ENCODE results near the gene SLC35A3. TPM values are rescaled to one million over a fixed set of nuclear protein-coding genes. Genes with fewer than 3 reads are reported as not detected.

The SLC35A3 gene
- total RNA-seq, 4 donors from 2014 or later = 4.6 to 10.3 (median 8.2) TPM

GRCh38 chr1:99994496-99994895 lies 24.7 kb downstream of the SLC35A3 start:
- H3K9me3 ChIP-seq = no peaks in the 10 kb centered on the region
- ATAC-seq (no peak), DNase-seq (no peak)
- TF ChIP-seq CTCF (IDR thresholded peaks at IDR 0.05 in 4 of 5, conservative IDR thresholded peaks at IDR 0.05 in 1 of 5) (no peak), POLR2A (IDR thresholded peaks at IDR 0.05) (no peak)
- H3K36me3 ChIP-seq = peaks cover 0 to 30% of the 10 kb centered on the region in 2 donors
- no peak overlapping the region for H3K4me3 ChIP-seq
- H3K27me3 ChIP-seq = no peaks in the 10 kb centered on the region
- H3K4me1 ChIP-seq = no peaks in the 10 kb centered on the region
- H3K27ac ChIP-seq = no peak overlapping the region
- in situ Hi-C loops (cut with MboI; ENCODE audit: low sequenced_read_pairs in 4 of 4) (no loop called here), intact Hi-C loops (cut with DNase I; ENCODE audit: low total_unique reads) (no loop called here)

GRCh38 chr1:99996951-99997350 lies 27.2 kb downstream of the SLC35A3 start:
- no peak overlapping the region for H3K4me3 ChIP-seq
- TF ChIP-seq POLR2A (IDR thresholded peaks at IDR 0.05) (no peak), CTCF (IDR thresholded peaks at IDR 0.05 in 4 of 5, conservative IDR thresholded peaks at IDR 0.05 in 1 of 5) (no peak)
- ATAC-seq (no peak), DNase-seq (no peak)
- no peak overlapping the region for H3K27ac ChIP-seq
- in situ Hi-C loops (cut with MboI; ENCODE audit: low sequenced_read_pairs in 4 of 4) (no loop called here), intact Hi-C loops (cut with DNase I; ENCODE audit: low total_unique reads) (no loop called here)
- no peaks in the 10 kb centered on the region for H3K4me1 ChIP-seq
- H3K9me3 ChIP-seq = no peaks in the 10 kb centered on the region
- H3K36me3 ChIP-seq = peaks cover 0 to 24% of the 10 kb centered on the region in 2 donors
- H3K27me3 ChIP-seq = no peaks in the 10 kb centered on the region

DNA sequence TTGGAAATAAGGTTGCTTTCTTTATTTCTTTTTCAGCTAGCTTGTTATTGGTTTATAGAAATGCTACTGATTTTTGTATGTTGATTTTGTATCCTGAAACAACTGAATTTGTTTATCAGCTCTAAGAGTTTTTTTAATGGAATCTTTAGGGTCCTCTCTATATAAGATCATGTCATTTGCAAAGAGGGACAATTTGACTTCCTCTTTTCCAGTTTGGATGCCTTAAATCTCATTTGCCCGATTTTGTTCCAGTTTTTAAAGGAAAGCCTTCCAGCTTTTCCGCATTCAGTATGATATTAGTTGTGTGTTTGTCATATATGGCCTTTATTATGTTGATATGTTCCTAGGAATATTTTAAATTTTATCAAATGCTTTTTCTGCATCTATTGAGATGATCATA lies 31.7 kb downstream of the SLC35A3 start:
- intact Hi-C loops (cut with DNase I; ENCODE audit: low total_unique reads) = no loop called here

GRCh38 chr1:100005424-100005823 lies 35.6 kb downstream of the SLC35A3 start:
- no peaks in the 10 kb centered on the region for H3K27me3 ChIP-seq
- in situ Hi-C loops (cut with MboI; ENCODE audit: low sequenced_read_pairs in 4 of 4) (no loop called here), intact Hi-C loops (cut with DNase I; ENCODE audit: low total_unique reads) (no loop called here)
- H3K36me3 ChIP-seq = peaks cover 0 to 4% of the 10 kb centered on the region in 2 donors
- ATAC-seq (no peak), DNase-seq (no peak)
- no peak for TF ChIP-seq POLR2A (IDR thresholded peaks at IDR 0.05)
- H3K4me3 ChIP-seq = no peak overlapping the region
- H3K4me1 ChIP-seq = peaks cover 0 to 3% of the 10 kb centered on the region in 2 donors
- no peaks in the 10 kb centered on the region for H3K9me3 ChIP-seq
- no peak overlapping the region for H3K27ac ChIP-seq

More for the DNA sequence above, 31.7 kb downstream of the SLC35A3 start:
- in situ Hi-C loops (cut with MboI; ENCODE audit: low sequenced_read_pairs in 4 of 4) = no loop called here
- Histone ChIP-seq H3K27me3 (no peaks in the 10 kb centered on the region), H3K9me3 (no peaks in the 10 kb centered on the region), H3K36me3 (peaks cover 0 to 4% of the 10 kb centered on the region in 2 donors), H3K4me1 (peaks cover 0 to 3% of the 10 kb centered on the region in 2 donors), H3K27ac (no peak overlapping the region), H3K4me3 (no peak overlapping the region)
- ATAC-seq (no peak), DNase-seq (no peak)
- TF ChIP-seq CTCF (IDR thresholded peaks at IDR 0.05 in 4 of 5, conservative IDR thresholded peaks at IDR 0.05 in 1 of 5) (no peak), POLR2A (IDR thresholded peaks at IDR 0.05) (no peak)

DNA sequence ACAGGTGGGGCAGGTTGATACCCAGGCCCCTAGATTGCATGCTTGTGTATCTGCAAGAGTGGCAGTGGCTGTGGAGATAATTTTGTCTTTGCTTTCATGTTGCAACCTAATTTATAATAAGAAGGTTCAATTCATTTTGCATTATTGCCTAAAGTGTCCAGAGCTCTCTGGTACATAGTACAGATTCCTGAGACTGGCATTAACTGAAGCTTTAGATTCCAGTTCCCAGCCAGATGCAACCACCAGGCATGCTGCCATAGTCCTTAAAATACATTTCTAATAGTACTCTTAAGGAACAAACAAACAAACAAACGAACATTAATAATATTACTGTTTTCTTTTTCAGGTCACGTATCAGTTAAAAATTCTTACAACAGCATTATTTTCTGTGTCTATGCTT lies 36.9 kb downstream of the SLC35A3 start:
- no peaks in the 10 kb centered on the region for H3K9me3 ChIP-seq
- in situ Hi-C loops (cut with MboI; ENCODE audit: low sequenced_read_pairs in 4 of 4) = no loop called here
- ATAC-seq (no peak), DNase-seq (no peak)
- peaks cover 0 to 4% of the 10 kb centered on the region in 2 donors for H3K36me3 ChIP-seq
- H3K27me3 ChIP-seq = no peaks in the 10 kb centered on the region
- H3K27ac ChIP-seq = no peak overlapping the region
- H3K4me1 ChIP-seq = peaks cover 0 to 3% of the 10 kb centered on the region in 2 donors
- TF ChIP-seq POLR2A (IDR thresholded peaks at IDR 0.05) (no peak), CTCF (IDR thresholded peaks at IDR 0.05 in 4 of 5, conservative IDR thresholded peaks at IDR 0.05 in 1 of 5) (no peak)
- no peak overlapping the region for H3K4me3 ChIP-seq
- intact Hi-C loops (cut with DNase I; ENCODE audit: low total_unique reads) = no loop called here

Measured in gastrocnemius medialis (tissue), 4 donors.